Measurements from ENCODE around the gene SCT.
A peak's percentile ranks its signal among the peaks of the same experiment; 100 is the strongest.

Gene SCT

DNA sequence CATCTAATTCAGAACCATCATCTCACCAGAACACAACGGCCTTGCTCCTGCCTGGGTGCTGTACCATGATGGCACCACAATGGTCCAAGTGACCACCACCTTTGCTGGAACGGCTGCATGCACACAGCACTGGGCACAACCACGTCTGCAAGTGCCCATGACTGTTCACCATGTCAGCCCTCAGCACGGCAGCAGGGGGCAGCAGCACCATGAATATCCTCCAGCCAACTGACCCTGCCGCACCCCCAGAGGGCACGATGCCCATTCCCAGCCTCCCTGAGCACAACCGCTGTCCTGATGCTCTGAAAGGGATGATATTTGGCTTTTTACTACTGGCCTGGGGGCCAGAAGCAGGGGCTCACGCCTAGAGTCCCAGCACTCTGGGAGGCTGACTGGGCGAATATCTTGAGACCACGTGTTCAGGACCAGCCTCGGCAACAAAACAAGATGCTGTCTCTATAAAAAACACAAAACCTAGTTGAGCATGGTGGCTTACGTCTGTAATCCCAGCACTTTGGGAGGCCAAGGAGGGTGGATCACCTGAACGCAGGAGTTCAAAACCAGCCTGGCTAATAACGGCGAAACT, 35.8 kb upstream of the SCT start:
- no peaks in the 10 kb centered on the region for H3K27me3 ChIP-seq
- DNase-seq, result peak in 1 of 2 donors; percentile 37
- H3K4me3 ChIP-seq, result no peak overlapping the region
- TF ChIP-seq, protein P1, sequence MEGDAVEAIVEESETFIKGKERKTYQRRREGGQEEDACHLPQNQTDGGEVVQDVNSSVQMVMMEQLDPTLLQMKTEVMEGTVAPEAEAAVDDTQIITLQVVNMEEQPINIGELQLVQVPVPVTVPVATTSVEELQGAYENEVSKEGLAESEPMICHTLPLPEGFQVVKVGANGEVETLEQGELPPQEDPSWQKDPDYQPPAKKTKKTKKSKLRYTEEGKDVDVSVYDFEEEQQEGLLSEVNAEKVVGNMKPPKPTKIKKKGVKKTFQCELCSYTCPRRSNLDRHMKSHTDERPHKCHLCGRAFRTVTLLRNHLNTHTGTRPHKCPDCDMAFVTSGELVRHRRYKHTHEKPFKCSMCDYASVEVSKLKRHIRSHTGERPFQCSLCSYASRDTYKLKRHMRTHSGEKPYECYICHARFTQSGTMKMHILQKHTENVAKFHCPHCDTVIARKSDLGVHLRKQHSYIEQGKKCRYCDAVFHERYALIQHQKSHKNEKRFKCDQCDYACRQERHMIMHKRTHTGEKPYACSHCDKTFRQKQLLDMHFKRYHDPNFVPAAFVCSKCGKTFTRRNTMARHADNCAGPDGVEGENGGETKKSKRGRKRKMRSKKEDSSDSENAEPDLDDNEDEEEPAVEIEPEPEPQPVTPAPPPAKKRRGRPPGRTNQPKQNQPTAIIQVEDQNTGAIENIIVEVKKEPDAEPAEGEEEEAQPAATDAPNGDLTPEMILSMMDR (IDR thresholded peaks at IDR 0.05), result peak; percentile 50 to 70
- H3K4me1 ChIP-seq, result peaks cover 0 to 9% (median 0%) of the 10 kb centered on the region in 4 donors
- no peak overlapping the region for H3K27ac ChIP-seq
- peaks cover 9 to 54% (median 41%) of the 10 kb centered on the region in 3 donors for H3K36me3 ChIP-seq
- intact Hi-C loops (cut with DNase I; ENCODE audit: low total_unique reads), result loop anchor here (5.0 kb wide), 1 partner anchor 60 kb away; no protein-coding TSS in a partner anchor
- no peaks in the 10 kb centered on the region for H3K9me3 ChIP-seq

DNA sequence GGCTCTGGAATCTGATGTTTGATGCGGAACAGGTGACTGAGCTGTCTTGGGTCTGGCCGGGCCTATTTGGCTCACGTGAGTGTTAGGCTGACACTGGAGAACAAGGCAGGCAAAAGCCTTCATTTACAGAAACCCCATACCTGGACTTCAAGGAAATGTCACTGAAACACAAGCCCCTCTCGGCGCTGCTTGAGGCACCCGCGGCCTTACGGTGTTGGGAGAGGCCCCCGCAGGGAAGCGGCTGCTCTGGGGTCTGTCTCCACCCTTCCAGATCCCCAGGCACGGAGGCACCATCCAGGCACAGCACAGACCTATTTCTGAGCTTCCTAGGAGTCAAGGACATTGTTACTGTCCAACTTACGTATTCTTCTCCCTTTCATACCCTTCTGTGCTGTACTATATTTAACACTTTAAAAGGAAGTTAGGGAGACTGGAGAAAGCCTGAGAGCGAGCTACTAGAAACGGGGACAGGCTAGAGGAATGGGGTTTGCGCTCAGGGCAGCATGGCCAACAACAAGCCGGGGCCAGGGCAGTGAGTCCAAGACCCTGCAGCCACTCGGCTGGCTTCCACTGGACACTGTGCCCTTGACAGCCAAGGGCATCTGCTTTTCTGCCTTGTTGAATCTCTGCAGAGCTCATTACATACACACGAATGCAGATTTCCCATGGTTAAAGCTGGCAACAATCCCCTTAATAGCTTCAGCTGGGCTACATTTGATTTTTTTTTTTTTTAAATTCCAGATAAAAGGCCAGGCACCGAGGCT, 33.9 kb upstream of the SCT start:
- H3K9me3 ChIP-seq, result no peaks in the 10 kb centered on the region
- no peak overlapping the region for H3K4me3 ChIP-seq
- H3K36me3 ChIP-seq, result peaks cover 9 to 58% (median 35%) of the 10 kb centered on the region in 3 donors
- no peak for DNase-seq
- no peak overlapping the region for H3K27ac ChIP-seq
- TF ChIP-seq, protein P1 (IDR thresholded peaks at IDR 0.05), result no peak
- no peaks in the 10 kb centered on the region for H3K27me3 ChIP-seq
- intact Hi-C loops (cut with DNase I; ENCODE audit: low total_unique reads), result loop anchor here (5.0 kb wide), 1 partner anchor 61 kb away; no protein-coding TSS in a partner anchor
- H3K4me1 ChIP-seq, result peaks cover 0 to 9% (median 0%) of the 10 kb centered on the region in 4 donors

GRCh38 chr11:660281-660680, 33.3 kb upstream of the SCT start:
- Histone ChIP-seq H3K36me3 (peaks cover 10 to 55% (median 31%) of the 10 kb centered on the region in 3 donors), H3K9me3 (no peaks in the 10 kb centered on the region), H3K27me3 (no peaks in the 10 kb centered on the region), H3K27ac (no peak overlapping the region), H3K4me3 (no peak overlapping the region), H3K4me1 (peaks cover 0 to 5% (median 0%) of the 10 kb centered on the region in 4 donors)
- DNase-seq, result no peak
- TF ChIP-seq, protein P1 (IDR thresholded peaks at IDR 0.05), result no peak
- intact Hi-C loops (cut with DNase I; ENCODE audit: low total_unique reads), result loop anchor here (5.0 kb wide), 1 partner anchor 62 kb away; no protein-coding TSS in a partner anchor

DNA sequence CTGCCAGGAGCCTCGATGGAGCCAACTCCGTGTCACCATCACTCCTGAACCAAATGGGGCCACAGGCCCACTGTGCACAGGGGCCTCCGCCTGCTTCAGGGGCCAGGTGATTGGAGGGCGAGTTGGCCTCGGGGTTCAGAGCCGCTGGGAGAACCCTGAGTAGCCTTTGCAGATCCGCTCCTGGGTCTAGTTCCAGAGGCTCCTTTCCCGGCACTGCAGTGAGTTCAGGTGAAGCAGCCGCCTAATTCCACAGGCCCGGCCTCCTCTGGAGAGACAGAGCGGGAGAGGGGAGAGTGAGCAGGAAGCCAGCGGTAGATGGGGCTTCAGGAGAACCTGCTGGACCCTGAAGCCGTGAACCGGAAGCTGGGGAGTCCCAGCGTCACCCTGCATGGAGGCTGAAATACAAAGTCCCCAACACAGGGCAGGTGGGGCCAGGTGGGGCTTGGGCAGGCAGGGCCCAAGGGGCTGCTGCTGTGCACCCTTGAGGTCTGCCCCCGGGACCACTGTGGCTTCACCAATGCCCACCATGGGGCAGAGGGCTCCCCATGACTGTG, 32.6 kb upstream of the SCT start:
- TF ChIP-seq, protein P1 (IDR thresholded peaks at IDR 0.05), result no peak
- no peak for DNase-seq
- H3K9me3 ChIP-seq, result no peaks in the 10 kb centered on the region
- intact Hi-C loops (cut with DNase I; ENCODE audit: low total_unique reads), result loop anchor here (5.0 kb wide), 1 partner anchor 63 kb away; no protein-coding TSS in a partner anchor
- peaks cover 0 to 5% (median 0%) of the 10 kb centered on the region in 4 donors for H3K4me1 ChIP-seq
- H3K4me3 ChIP-seq, result no peak overlapping the region
- H3K36me3 ChIP-seq, result peaks cover 12 to 58% (median 30%) of the 10 kb centered on the region in 3 donors
- H3K27ac ChIP-seq, result no peak overlapping the region
- no peaks in the 10 kb centered on the region for H3K27me3 ChIP-seq

GRCh38 chr11:657691-658126, 30.7 kb upstream of the SCT start:
- no peak overlapping the region for H3K27ac ChIP-seq
- no peaks in the 10 kb centered on the region for H3K9me3 ChIP-seq
- DNase-seq, result no peak
- no peak overlapping the region for H3K4me3 ChIP-seq
- no peaks in the 10 kb centered on the region for H3K27me3 ChIP-seq
- TF ChIP-seq, protein P1 (IDR thresholded peaks at IDR 0.05), result no peak
- intact Hi-C loops (cut with DNase I; ENCODE audit: low total_unique reads), result no loop called here
- peaks cover 0 to 3% (median 0%) of the 10 kb centered on the region in 4 donors for H3K4me1 ChIP-seq
- H3K36me3 ChIP-seq, result peaks cover 7 to 64% (median 35%) of the 10 kb centered on the region in 3 donors
